GM12801 (cell line): ENCODE measurements around the gene NME4.

Experiments used
- TF ChIP-seq, protein P1 (sequence below): IDR thresholded peaks from one replicate; pipeline ENCODE4 v1.5.1; 2011; ENCODE audit warnings: control low read depth; ENCODE audit not compliant: insufficient read length; ENCODE audit errors: extremely low read depth

NME4 gene

GRCh38 chr16:367333-367903, 29.6 kb upstream of the NME4 start:
- TF ChIP-seq, protein P1, sequence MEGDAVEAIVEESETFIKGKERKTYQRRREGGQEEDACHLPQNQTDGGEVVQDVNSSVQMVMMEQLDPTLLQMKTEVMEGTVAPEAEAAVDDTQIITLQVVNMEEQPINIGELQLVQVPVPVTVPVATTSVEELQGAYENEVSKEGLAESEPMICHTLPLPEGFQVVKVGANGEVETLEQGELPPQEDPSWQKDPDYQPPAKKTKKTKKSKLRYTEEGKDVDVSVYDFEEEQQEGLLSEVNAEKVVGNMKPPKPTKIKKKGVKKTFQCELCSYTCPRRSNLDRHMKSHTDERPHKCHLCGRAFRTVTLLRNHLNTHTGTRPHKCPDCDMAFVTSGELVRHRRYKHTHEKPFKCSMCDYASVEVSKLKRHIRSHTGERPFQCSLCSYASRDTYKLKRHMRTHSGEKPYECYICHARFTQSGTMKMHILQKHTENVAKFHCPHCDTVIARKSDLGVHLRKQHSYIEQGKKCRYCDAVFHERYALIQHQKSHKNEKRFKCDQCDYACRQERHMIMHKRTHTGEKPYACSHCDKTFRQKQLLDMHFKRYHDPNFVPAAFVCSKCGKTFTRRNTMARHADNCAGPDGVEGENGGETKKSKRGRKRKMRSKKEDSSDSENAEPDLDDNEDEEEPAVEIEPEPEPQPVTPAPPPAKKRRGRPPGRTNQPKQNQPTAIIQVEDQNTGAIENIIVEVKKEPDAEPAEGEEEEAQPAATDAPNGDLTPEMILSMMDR, result no peak

DNA sequence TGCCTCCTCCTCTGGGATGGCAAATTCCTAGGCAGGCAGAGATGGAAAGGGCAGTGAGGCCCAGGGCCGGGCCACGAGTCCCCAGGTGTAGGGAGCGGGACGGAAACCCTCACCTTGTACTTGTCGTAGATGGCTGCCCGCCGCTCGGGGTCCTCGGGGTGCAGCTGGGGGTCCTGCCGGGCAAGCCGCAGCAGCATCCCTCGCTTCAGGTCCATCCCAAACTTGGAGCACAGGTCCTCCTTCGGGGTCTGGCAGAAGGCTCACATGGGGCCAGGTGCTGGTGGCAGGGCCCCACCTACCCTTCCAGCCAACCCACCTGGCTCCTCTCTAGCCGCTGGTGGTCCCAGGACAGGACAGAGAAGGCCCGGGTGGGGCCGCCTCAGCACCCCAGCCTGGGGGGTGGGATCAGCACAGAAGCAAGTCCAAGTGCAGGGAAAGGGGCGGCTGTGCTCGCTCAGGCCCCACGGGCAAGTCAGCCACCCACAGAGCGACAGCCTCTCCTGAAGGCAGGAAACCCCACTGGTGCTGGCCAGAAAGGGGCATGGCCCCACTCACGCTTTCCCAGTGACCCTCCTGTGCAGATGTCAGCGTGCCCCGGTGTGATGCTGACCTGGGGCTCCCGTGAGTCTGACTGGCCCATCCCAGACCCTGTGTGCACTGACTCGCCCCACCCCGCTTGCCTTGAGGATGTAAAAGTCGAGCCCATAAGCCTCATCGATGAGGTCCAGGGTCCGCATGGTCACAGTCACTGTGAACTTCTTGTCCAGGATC, 28.4 kb upstream of the NME4 start:
- TF ChIP-seq, protein P1, result no peak

GRCh38 chr16:369275-369865, 27.6 kb upstream of the NME4 start:
- TF ChIP-seq, protein P1, result no peak

GRCh38 chr16:369866-370436, 27.0 kb upstream of the NME4 start:
- TF ChIP-seq, protein P1, result no peak

- TF ChIP-seq, protein P1, result no peak
These were observed 26.6 kb upstream of the NME4 start, which contains the start of gene MRPL28 for GRCh38 chr16:370443-370842. Gene MRPL28, minus strand, starts transcription at chr16:370538. Its CDS starts 320 bp downstream, at chr16:370218.

- TF ChIP-seq, protein P1, result no peak
These were observed 26.0 kb upstream of the NME4 start for GRCh38 chr16:370979-371514.
